BJ (cell line): Measurements from ENCODE around the gene CLEC16A. TPM values are rescaled to one million over a fixed set of nuclear protein-coding genes. Genes with fewer than 3 reads are reported as not detected.

Experiments used
- CTCF ChIA-PET: fragments of 350-600 bp; formaldehyde crosslinking; extraction: SDS; loops from one replicate; lab custom pipeline; 2021; ENCODE audit warnings: antibody characterized with exemption, inconsistent platforms; lab: Yijun Ruan, JAX
- POLR2A ChIA-PET: fragments of 300-600 bp; sonication (Branson Sonifier 250); formaldehyde crosslinking; extraction: SDS; loops from one replicate; lab custom pipeline; 2021; ENCODE audit warnings: antibody characterized with exemption; lab: Charles Lee
- DNase-seq: peaks from one replicate; pipeline ENCODE4 v3.0.0-alpha.2; 2011; ENCODE audit warnings: low read depth
- H3K27me3 ChIP-seq: 2 replicates; pipeline ENCODE4 v1.6.0; 2011; ENCODE audit warnings: low read length; ENCODE audit not compliant: control insufficient read depth, insufficient read depth
- H3K36me3 ChIP-seq: 2 replicates; pipeline ENCODE4 v1.5.1; 2011; ENCODE audit warnings: low read length; ENCODE audit not compliant: control insufficient read depth, insufficient read depth
- H3K4me3 ChIP-seq: 2 replicates; pipeline ENCODE4 v1.5.1; 2011; ENCODE audit warnings: low read depth, mild to moderate bottlenecking, control low read depth, low read length
- polyA plus RNA-seq: library from polyadenylated mRNA; depleted of rRNA; stranded (reverse); fragments of >200 nt; gene quantifications from 2 replicates; pipeline ENCODE4 v1.2.3, GENCODE V29; 2011
- TF ChIP-seq, protein P1 (sequence below): IDR thresholded peaks from 2 replicates; pipeline ENCODE4 v1.5.1; 2011; ENCODE audit warnings: low read depth, mild to moderate bottlenecking, control low read depth, inconsistent platforms, low read length, moderate library complexity; ENCODE audit not compliant: insufficient read depth

Gene CLEC16A
- polyA plus RNA-seq, 1 experiment, result 8.7 TPM

DNA sequence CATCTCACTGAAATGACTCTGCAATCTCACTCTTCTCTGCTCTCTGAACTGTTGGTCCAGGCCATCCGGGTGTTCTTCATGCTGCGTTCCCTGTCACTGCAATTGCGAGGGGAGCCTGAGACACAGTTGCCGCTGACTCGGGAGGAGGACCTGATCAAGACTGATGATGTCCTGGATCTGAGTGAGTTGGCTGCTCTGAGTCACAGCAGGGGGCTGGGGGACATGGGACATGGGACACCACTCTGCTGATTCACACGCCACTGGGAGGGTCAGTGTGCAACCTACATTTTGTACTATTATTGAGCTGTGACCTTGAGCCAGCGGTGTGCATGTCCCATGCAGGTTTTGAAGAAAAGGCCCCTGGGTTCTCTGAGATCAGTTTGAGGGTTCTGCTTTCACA, 116.5 kb downstream of the CLEC16A start:
- Histone ChIP-seq H3K4me3 (no peak overlapping the region), H3K27me3 (no peaks in the 10 kb centered on the region), H3K36me3 (peaks cover 1% of the 10 kb centered on the region)
- ChIA-PET CTCF (no interaction called here), POLR2A (no interaction called here)
- TF ChIP-seq, protein P1, sequence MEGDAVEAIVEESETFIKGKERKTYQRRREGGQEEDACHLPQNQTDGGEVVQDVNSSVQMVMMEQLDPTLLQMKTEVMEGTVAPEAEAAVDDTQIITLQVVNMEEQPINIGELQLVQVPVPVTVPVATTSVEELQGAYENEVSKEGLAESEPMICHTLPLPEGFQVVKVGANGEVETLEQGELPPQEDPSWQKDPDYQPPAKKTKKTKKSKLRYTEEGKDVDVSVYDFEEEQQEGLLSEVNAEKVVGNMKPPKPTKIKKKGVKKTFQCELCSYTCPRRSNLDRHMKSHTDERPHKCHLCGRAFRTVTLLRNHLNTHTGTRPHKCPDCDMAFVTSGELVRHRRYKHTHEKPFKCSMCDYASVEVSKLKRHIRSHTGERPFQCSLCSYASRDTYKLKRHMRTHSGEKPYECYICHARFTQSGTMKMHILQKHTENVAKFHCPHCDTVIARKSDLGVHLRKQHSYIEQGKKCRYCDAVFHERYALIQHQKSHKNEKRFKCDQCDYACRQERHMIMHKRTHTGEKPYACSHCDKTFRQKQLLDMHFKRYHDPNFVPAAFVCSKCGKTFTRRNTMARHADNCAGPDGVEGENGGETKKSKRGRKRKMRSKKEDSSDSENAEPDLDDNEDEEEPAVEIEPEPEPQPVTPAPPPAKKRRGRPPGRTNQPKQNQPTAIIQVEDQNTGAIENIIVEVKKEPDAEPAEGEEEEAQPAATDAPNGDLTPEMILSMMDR, result no peak
- no peak for DNase-seq

DNA sequence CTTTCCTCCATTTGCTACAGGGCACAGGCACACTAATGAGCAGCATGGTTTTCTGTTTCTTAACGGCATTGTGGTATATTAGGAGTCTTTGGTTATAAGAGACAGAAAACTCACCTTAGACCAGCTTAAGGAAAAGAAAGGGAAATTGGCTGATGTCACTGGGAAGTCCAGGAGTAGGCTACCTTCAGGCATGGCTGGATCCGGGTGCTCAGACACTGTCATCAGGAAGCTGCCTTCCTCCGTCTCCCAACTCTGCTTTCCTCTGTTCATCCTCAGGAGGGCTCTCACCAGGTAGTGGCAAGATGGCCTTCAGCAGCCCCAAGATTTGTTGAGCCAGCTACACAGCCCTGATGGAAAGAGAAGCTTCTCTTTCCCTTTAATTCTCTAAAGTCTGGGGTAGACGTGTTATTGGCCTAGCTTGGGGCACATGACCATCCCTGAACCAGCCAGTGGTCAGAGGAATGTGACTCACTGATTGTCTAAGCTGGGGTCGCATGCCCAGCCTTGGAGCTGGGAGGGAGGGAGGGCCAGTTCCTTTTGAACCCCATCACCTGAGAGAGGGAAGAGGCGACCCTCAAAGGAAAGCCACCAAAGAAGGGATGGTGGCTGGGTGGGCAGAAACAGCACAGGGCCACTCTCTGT, 117.4 kb downstream of the CLEC16A start:
- ChIA-PET CTCF (no interaction called here), POLR2A (no interaction called here)
- Histone ChIP-seq H3K36me3 (peaks cover 1% of the 10 kb centered on the region), H3K27me3 (no peaks in the 10 kb centered on the region), H3K4me3 (no peak overlapping the region)
- DNase-seq, result no peak
- TF ChIP-seq, protein P1, result no peak

DNA sequence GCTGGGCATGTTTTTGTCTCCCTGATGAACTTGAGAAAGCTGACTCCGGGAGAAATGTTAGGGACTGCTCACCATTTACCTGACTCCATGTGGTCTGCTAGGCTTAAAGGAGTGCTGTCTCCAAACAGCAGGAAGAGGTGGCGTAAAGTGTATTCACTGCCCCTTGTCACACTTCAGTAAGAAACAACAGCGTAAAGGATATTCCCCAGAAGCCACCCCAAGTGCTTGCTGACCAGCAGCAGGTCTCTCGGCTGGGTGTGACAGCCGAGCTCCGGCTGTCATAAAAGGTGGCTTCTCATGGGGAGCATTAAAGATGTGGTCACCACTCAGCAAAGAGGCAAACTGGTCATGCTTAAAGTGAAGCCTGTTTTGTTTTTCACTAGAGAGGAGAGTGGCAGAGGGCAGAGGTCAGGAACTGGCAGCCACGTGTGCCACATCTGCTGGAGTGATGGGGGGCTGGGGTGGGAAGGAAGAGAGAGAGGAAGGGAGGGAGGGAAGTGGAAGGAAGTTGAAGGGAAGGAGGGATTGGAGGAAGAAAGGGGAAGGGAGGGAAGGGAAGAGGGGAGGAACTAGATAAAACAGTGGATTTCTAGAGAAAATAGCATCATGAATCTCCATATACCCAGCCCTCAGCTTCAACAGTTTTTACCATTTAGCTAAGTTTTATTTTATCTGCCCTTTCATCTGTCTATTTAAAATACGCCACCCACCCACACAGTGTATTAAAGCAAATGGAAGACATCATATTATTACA, 119.3 kb downstream of the CLEC16A start:
- Histone ChIP-seq H3K27me3 (no peaks in the 10 kb centered on the region), H3K4me3 (no peak overlapping the region), H3K36me3 (no peaks in the 10 kb centered on the region; the same call in none of the 2 replicates)
- ChIA-PET POLR2A (no interaction called here), CTCF (interaction anchor here (0.9 kb wide), 1 partner anchor 192 kb away, joined by 6 read pairs; the partner anchor contains the start of gene SOCS1)
- DNase-seq, result no peak
- TF ChIP-seq, protein P1, result no peak

DNA sequence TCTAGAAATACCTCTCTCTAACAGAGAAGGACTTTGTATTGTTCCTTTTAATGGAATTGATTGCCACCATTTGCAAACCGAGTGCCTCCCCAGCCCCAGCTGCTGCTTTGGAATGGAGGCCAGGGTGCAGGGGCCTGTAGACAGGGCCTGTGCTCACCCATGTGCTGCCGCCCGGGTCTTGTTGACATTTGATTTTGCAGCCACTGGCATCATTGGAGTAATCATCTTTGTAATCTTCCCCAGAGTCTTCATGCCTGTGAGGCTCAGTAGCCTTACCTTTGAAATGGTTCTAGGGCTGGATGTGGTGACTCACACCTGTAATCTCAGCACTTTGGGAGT, 119.8 kb downstream of the CLEC16A start:
- H3K4me3 ChIP-seq, result no peak overlapping the region
- TF ChIP-seq, protein P1, result no peak
- H3K27me3 ChIP-seq, result no peaks in the 10 kb centered on the region
- no peaks in the 10 kb centered on the region; the same call in 1 of the 2 replicates for H3K36me3 ChIP-seq
- ChIA-PET CTCF (interaction anchor here (0.9 kb wide), 1 partner anchor 192 kb away, joined by 6 read pairs; the partner anchor contains the start of gene SOCS1), POLR2A (no interaction called here)
- no peak for DNase-seq

DNA sequence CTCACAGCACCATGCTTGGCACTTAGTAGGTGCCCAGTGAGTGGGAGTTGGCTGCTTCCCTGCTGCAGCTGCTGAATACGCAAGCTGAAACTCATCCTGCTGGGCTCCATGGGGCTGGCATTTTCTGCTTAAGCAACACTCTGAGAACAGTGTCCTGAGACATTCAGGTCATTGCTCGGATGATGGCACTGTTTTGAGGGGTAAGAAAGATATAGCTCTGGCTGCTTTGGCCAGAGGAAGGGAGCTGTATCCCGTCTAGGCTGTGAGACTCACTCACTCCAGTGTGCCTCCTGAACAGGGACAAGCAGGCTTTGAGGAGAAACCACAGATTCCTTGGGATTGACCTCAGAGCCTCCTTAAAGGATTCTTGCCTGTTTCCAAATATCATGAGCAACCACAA, 120.5 kb downstream of the CLEC16A start:
- ChIA-PET CTCF (no interaction called here), POLR2A (no interaction called here)
- H3K27me3 ChIP-seq, result no peaks in the 10 kb centered on the region
- H3K36me3 ChIP-seq, result no peaks in the 10 kb centered on the region; the same call in 1 of the 2 replicates
- no peak for DNase-seq
- TF ChIP-seq, protein P1, result no peak
- no peak overlapping the region for H3K4me3 ChIP-seq
